Right atrium auricular region (tissue), 2 donors: ENCODE results near the gene PIP4K2C. TPM values are rescaled to one million over a fixed set of nuclear protein-coding genes. Genes with fewer than 3 reads are reported as not detected.

Source experiments
- DNase-seq: peaks from one replicate; pipeline ENCODE4 v3.0.0-alpha.2; 2019; ENCODE audit warnings: low spot score
- H3K27ac ChIP-seq, 2 donors: fragments of 200-600 bp; sonication (generic); 1 replicate in 1 of 2; 2 replicates in 1 of 2; pipeline ENCODE4 v1.5.1; 2016 to 2019
- H3K27me3 ChIP-seq, 2 donors: fragments of 200-600 bp; sonication (generic); one replicate each; pipeline versions ENCODE4 v1.5.1 to v1.6.0; 2017 to 2019
- H3K36me3 ChIP-seq: fragments of 200-600 bp; sonication (generic); one replicate; pipeline ENCODE4 v1.5.1; 2016
- H3K4me1 ChIP-seq, 2 donors: fragments of 200-600 bp; sonication (generic); one replicate each; pipeline versions ENCODE4 v1.5.1 to v1.6.0; 2017 to 2019
- H3K4me3 ChIP-seq, 2 donors: fragments of 200-600 bp; sonication (generic); 1 replicate in 1 of 2; 2 replicates in 1 of 2; pipeline ENCODE4 v1.5.1; 2017 to 2019; ENCODE audit warnings: mild to moderate bottlenecking in 1 of 2, moderate library complexity in 1 of 2
- H3K9me3 ChIP-seq, 2 donors: fragments of 200-600 bp; sonication (generic); one replicate each; pipeline ENCODE4 v1.5.1; 2019
- total RNA-seq, 2 donors: library from RNA; depleted of rRNA; stranded (reverse); fragments of >200 nt; gene quantifications; one replicate each; pipeline ENCODE4 v1.1.0, GENCODE V29; 2016
- TF ChIP-seq, protein P1 (sequence below), 2 donors: fragments of 200-600 bp; sonication (generic); IDR thresholded peaks; one replicate each; pipeline ENCODE4 v1.5.1; 2019; ENCODE audit warnings: antibody characterized with exemption in 2 of 2

Gene PIP4K2C
- total RNA-seq, 2 donors from 2014 or later = 22.1 to 25.2 TPM

DNA sequence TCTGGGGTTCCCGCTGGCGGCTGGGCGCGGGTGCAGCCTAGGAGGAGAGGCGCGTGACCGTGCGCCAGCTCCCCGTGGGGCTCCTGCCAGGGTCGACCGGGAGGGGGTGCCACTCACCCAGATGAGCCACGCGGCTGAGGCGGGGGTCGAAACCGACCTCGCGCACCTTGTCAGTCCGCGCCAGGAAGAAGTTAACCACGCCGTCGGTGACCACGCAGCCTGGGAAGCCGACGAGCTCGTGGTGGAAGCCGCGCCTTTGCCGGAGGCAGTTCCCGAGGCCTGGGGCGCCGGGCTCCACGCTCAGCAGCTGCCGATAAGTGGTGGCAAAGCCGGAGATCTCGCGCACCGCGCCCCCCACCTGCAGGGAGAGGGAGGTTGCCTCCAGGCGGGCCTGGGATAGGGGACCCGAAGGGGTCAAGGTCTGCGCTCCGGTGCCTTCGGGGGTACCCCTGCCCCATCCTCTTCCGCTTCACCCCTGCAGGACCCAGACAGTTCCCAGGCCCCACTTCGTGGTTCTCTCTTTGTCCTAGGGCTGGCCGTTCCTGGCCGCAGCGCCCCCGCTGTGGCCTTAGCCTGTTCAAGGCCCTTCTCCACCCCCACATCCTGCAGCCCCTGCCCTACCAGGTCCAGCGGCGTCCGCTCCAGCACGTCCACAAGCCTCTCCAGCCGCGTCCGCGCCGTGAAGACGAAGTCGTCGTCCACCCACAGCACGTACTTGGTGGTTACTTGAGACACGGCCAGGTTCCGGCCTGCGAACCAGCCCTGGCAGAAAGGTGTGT, 36.7 kb downstream of the PIP4K2C start:
- peak overlapping the region in 1 of 2 donors; percentile 13 for H3K4me3 ChIP-seq
- TF ChIP-seq, protein P1, sequence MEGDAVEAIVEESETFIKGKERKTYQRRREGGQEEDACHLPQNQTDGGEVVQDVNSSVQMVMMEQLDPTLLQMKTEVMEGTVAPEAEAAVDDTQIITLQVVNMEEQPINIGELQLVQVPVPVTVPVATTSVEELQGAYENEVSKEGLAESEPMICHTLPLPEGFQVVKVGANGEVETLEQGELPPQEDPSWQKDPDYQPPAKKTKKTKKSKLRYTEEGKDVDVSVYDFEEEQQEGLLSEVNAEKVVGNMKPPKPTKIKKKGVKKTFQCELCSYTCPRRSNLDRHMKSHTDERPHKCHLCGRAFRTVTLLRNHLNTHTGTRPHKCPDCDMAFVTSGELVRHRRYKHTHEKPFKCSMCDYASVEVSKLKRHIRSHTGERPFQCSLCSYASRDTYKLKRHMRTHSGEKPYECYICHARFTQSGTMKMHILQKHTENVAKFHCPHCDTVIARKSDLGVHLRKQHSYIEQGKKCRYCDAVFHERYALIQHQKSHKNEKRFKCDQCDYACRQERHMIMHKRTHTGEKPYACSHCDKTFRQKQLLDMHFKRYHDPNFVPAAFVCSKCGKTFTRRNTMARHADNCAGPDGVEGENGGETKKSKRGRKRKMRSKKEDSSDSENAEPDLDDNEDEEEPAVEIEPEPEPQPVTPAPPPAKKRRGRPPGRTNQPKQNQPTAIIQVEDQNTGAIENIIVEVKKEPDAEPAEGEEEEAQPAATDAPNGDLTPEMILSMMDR (IDR thresholded peaks at IDR 0.05) = no peak
- no peaks in the 10 kb centered on the region for H3K9me3 ChIP-seq
- no peak for DNase-seq
- peaks cover 0 to 23% of the 10 kb centered on the region in 2 donors for H3K4me1 ChIP-seq
- peaks cover 3 to 13% of the 10 kb centered on the region in 2 donors for H3K27me3 ChIP-seq
- H3K27ac ChIP-seq = no peak overlapping the region
- H3K36me3 ChIP-seq = no peaks in the 10 kb centered on the region

DNA sequence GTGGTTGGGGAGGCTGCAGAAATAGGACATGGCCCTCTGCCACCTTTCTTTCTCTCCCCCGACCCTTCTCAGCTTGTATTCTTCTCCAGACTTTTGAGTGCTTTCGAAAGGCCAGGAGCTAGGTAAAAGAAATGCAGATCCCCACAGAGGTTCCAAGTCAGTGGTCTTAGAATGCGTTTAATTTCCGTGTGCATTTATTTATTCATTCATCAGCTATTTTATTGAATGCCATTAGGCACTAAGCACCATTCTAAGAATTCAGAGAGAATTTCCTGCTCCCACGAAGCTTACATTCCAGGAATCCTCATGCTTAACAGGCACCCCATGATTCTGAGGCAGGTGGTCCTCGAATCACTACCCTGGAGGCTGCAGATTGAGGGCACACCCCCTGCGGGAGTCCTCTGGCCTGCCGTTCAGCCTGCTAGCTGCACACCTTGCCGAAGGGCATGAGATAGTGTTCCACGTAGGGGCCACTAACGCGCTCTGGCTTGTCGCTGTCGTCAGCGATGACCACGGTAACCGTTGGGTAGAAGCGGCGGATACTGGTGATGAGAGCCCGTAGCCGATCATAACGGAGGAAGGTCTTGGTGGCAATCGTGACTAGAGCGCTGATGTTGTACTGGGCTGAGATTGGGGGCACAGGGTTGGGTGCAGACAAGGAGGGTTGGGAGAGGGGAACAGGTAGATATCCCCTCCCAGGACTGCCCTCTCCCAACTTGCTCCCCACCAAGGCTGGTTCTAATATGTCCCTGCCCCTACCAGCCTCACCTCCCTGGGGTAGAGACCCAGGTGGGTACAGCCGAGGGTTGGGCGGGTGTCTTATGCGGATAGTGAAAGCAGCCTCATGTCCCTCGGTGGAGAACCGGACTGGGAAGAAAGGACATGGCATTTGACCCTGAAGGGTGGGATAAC, 37.5 kb downstream of the PIP4K2C start:
- Histone ChIP-seq H3K4me3 (no peak overlapping the region), H3K27ac (no peak overlapping the region), H3K27me3 (peaks cover 3 to 13% of the 10 kb centered on the region in 2 donors), H3K36me3 (no peaks in the 10 kb centered on the region), H3K4me1 (peaks cover 0 to 31% of the 10 kb centered on the region in 2 donors), H3K9me3 (no peaks in the 10 kb centered on the region)
- TF ChIP-seq, protein P1 (IDR thresholded peaks at IDR 0.05) = no peak
- DNase-seq = no peak

DNA sequence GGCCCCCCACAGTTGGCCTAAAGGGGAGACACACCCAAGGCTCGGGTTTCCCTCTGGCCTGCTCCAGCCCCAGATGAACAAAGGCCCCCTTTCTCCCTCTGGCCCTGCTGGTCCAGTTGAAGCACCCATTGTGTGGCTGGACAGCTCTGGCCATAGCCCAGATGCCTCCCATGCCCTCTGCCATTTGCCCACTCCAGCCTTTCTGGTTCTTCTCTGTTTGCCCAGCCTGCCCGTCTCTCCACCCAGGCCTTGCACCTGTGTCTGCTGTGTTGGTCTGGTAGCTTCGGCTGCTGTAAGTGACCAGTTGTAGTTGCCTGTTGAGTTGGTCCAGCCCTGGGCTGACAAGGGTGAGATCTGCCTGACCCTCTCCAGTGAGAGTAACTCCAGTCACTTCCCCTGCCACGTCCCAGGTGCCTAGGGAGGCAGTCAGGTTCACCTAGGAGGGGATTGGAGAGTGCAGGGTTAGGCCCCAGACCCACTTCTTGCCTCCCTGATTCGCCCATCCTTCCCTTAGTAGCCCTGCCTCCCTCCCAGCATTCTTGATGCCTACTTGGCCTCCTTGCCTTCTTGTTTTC, 39.0 kb downstream of the PIP4K2C start:
- Histone ChIP-seq H3K4me3 (no peak overlapping the region), H3K27ac (no peak overlapping the region), H3K36me3 (no peaks in the 10 kb centered on the region), H3K9me3 (no peaks in the 10 kb centered on the region), H3K27me3 (peaks cover 3 to 13% of the 10 kb centered on the region in 2 donors), H3K4me1 (peaks cover 0 to 31% of the 10 kb centered on the region in 2 donors)
- TF ChIP-seq, protein P1 (IDR thresholded peaks at IDR 0.05) = no peak
- peak; percentile 38 for DNase-seq

DNA sequence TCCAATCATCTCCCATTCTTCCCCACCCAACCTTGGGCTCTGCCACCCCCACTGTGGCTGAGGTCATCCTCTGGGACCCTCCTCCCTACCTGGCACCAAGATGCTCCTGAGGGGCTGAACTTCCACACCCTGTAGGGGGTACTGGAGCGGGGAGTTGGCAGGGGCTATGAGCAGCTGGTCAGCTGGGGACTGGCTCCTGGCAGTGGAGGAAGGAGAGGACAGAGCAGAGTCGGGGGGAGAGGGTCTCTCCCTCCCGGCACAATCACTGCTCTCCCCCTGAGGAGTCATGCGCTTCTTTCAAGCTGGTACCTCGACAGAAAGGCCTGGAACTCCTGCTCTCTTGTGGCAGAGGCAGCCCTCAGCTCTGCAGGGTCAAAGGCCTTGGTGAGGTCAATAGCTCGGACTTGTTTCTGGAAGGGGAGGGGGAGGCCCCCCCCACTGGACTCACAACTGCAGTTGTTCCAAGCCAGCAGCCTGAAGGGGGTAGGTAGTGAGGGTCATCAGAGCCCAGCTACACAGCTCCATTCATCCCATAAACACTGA, 40.0 kb downstream of the PIP4K2C start:
- Histone ChIP-seq H3K27me3 (peaks cover 3 to 13% of the 10 kb centered on the region in 2 donors), H3K9me3 (no peaks in the 10 kb centered on the region), H3K4me3 (no peak overlapping the region), H3K4me1 (peaks cover 0 to 31% of the 10 kb centered on the region in 2 donors), H3K36me3 (no peaks in the 10 kb centered on the region), H3K27ac (no peak overlapping the region)
- TF ChIP-seq, protein P1 (IDR thresholded peaks at IDR 0.05) = no peak
- DNase-seq = peak; percentile 43

DNA sequence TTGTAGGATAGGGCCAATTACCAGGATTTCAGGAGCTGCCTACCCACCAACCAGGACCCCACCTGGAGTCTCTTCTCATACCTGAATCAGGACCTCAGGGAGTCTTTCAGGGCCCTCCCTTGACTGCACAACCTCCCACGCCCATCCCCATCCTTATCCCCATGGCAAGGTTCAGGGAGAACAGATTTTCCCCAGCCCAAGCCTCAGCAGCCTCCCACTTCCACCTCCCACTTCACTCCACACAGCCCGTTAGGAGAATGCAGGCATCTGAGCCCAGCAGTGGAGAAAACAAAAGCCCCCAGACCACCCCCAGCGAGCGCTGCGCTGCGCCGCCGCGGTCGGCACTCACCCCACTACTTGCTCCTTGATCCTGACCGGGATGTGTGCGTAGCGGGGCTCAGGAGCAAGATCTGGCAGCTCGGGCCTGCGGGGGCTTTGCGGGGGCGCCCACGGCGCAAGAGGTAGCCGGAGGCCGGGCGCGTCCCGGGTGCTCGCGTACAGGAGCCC, 40.6 kb downstream of the PIP4K2C start:
- Histone ChIP-seq H3K4me3 (peak overlapping the region; percentile 40 to 65), H3K27ac (no peak overlapping the region), H3K9me3 (no peaks in the 10 kb centered on the region), H3K27me3 (peaks cover 3 to 13% of the 10 kb centered on the region in 2 donors), H3K4me1 (peaks cover 0 to 31% of the 10 kb centered on the region in 2 donors), H3K36me3 (no peaks in the 10 kb centered on the region)
- peak; percentile 40 for DNase-seq
- TF ChIP-seq, protein P1 (IDR thresholded peaks at IDR 0.05) = no peak
